Right lobe of liver (tissue), 4 donors: Measurements from ENCODE around the gene MAMLD1.

Experiments used
- CTCF ChIP-seq, 4 donors: fragments of 200-600 bp in 3 of 4; fragments of 450-650 bp in 1 of 4; IDR thresholded peaks; one replicate each; pipeline versions ENCODE4 v1.5.1 to v1.8.0; 2016 to 2022; ENCODE audit warnings: antibody characterized with exemption in 4 of 4, mild to moderate bottlenecking in 2 of 4
- POLR2A ChIP-seq: fragments of 450-650 bp; IDR thresholded peaks from one replicate; pipeline ENCODE4 v1.6.1; 2017; ENCODE audit warnings: antibody characterized with exemption, mild to moderate bottlenecking
- donor health status: DM: no; HTN: no; CAD: no.
- donor health status: DM: no; HTN: no; CAD: no.
- donor health status: DM: no; HTN: yes; CAD: no.

- TF ChIP-seq CTCF (IDR thresholded peaks at IDR 0.05): no peak
- no peak for TF ChIP-seq POLR2A
Measured at GRCh38 chrX:150366951-150367545, 3.9 kb downstream of the MAMLD1 start.
